H9 (cell line): ENCODE data around the gene TBC1D10B. TPM values are rescaled to one million over a fixed set of nuclear protein-coding genes. Genes with fewer than 3 reads are reported as not detected.

Experiments used
- DNase-seq: peaks from one replicate; pipeline ENCODE4 v3.0.0-alpha.2; 2017
- H2AFZ ChIP-seq: one replicate; pipeline ENCODE4 v1.6.1; 2013; ENCODE audit warnings: mild to moderate bottlenecking, low read length, control low read depth, moderate library complexity
- H2AK5ac ChIP-seq: 2 replicates; pipeline ENCODE4 v1.6.1; 2013; ENCODE audit warnings: low read length, control low read depth, mixed read lengths; ENCODE audit not compliant: insufficient read length
- H2BK120ac ChIP-seq: one replicate; pipeline ENCODE4 v1.6.1; 2013; ENCODE audit warnings: low read depth, mild to moderate bottlenecking, low read length, control low read depth, inconsistent platforms; ENCODE audit not compliant: poor library complexity, severe bottlenecking
- H2BK12ac ChIP-seq: 2 replicates; pipeline ENCODE4 v1.6.1; 2013; ENCODE audit warnings: low read length, control low read depth, mixed read lengths, low read depth; ENCODE audit not compliant: insufficient read length
- H2BK15ac ChIP-seq: 2 replicates; pipeline ENCODE4 v1.6.1; 2013; ENCODE audit warnings: low read depth, low read length, control low read depth
- H2BK20ac ChIP-seq: one replicate; pipeline ENCODE4 v1.6.1; 2013; ENCODE audit warnings: low read depth, mild to moderate bottlenecking, low read length, control low read depth, inconsistent platforms; ENCODE audit not compliant: poor library complexity, severe bottlenecking
- H2BK5ac ChIP-seq: 2 replicates; pipeline ENCODE4 v1.6.1; 2013; ENCODE audit warnings: low read length, control low read depth, mixed read lengths; ENCODE audit not compliant: insufficient read length
- H3K14ac ChIP-seq: 2 replicates; pipeline ENCODE4 v1.6.1; 2013; ENCODE audit warnings: low read length, control low read depth; ENCODE audit not compliant: insufficient read depth
- H3K18ac ChIP-seq: 2 replicates; pipeline ENCODE4 v1.6.1; 2013; ENCODE audit warnings: low read depth, mild to moderate bottlenecking, mixed read lengths, low read length, control low read depth; ENCODE audit not compliant: insufficient read length
- H3K23ac ChIP-seq: 2 replicates; pipeline ENCODE4 v1.6.1; 2013; ENCODE audit warnings: low read length, control low read depth, mixed read lengths, low read depth; ENCODE audit not compliant: insufficient read length
- H3K23me2 ChIP-seq: 2 replicates; pipeline ENCODE4 v1.6.1; 2013; ENCODE audit warnings: low read depth, mild to moderate bottlenecking, mixed read lengths, low read length, control low read depth; ENCODE audit not compliant: insufficient read length, poor library complexity, severe bottlenecking
- H3K27ac ChIP-seq: 2 replicates; pipeline ENCODE4 v1.5.1; 2013; ENCODE audit warnings: low read length, control low read depth, mixed read lengths, low read depth; ENCODE audit not compliant: insufficient read length
- H3K27me3 ChIP-seq: 2 replicates; pipeline ENCODE4 v1.6.1; 2013; ENCODE audit warnings: low read length, control low read depth, inconsistent platforms; ENCODE audit not compliant: insufficient read depth
- H3K4ac ChIP-seq: 2 replicates; pipeline ENCODE4 v1.6.1; 2013; ENCODE audit warnings: low read depth, mild to moderate bottlenecking, control low read depth, inconsistent platforms, low read length, moderate library complexity
- H3K4me1 ChIP-seq: 2 replicates; pipeline ENCODE4 v1.6.1; 2013; ENCODE audit warnings: low read length, control low read depth, inconsistent platforms; ENCODE audit not compliant: insufficient read depth
- H3K4me2 ChIP-seq: 2 replicates; pipeline ENCODE4 v1.6.1; 2013; ENCODE audit warnings: low read length, control low read depth, mixed read lengths; ENCODE audit not compliant: insufficient read length, insufficient read depth
- H3K56ac ChIP-seq: 2 replicates; pipeline ENCODE4 v1.6.1; 2013; ENCODE audit warnings: low read depth, mild to moderate bottlenecking, mixed read lengths, low read length, control low read depth; ENCODE audit not compliant: insufficient read length
- H3K79me1 ChIP-seq: 2 replicates; pipeline ENCODE4 v1.6.1; 2013; ENCODE audit warnings: low read depth, mild to moderate bottlenecking, moderate library complexity, low read length, control low read depth, inconsistent platforms; ENCODE audit not compliant: insufficient read depth, poor library complexity, severe bottlenecking
- H3K79me2 ChIP-seq: 2 replicates; pipeline ENCODE4 v1.6.1; 2013; ENCODE audit warnings: low read length, control low read depth, inconsistent platforms; ENCODE audit not compliant: insufficient read depth
- H3K9ac ChIP-seq: 2 replicates; pipeline ENCODE4 v1.6.1; 2013; ENCODE audit warnings: low read length, control low read depth, mixed read lengths; ENCODE audit not compliant: insufficient read length; ENCODE audit errors: extremely low read depth
- H3K9me3 ChIP-seq: one replicate; pipeline ENCODE4 v1.6.1; 2013; ENCODE audit warnings: low read depth, low read length, inconsistent platforms; ENCODE audit not compliant: control insufficient read depth
- H3T11ph ChIP-seq: one replicate; pipeline ENCODE4 v1.6.1; 2013; ENCODE audit warnings: mild to moderate bottlenecking, low read length, control low read depth, inconsistent platforms
- H4K20me1 ChIP-seq: one replicate; pipeline ENCODE4 v1.6.1; 2013; ENCODE audit not compliant: control insufficient read depth, insufficient read length, insufficient read depth
- H4K5ac ChIP-seq: 2 replicates; pipeline ENCODE4 v1.6.1; 2013; ENCODE audit warnings: low read depth, mild to moderate bottlenecking, mixed read lengths, low read length, control low read depth; ENCODE audit not compliant: insufficient read length
- H4K8ac ChIP-seq: replicated peaks from 2 replicates; pipeline ENCODE4 v1.6.1; 2013; ENCODE audit warnings: low read length, control low read depth, mixed read lengths, low read depth; ENCODE audit not compliant: insufficient read length
- H4K91ac ChIP-seq: 2 replicates; pipeline ENCODE4 v1.6.1; 2013; ENCODE audit warnings: low read depth, mild to moderate bottlenecking, moderate library complexity, mixed read lengths, low read length, control low read depth; ENCODE audit not compliant: insufficient read length
- H3K27ac Mint-ChIP-seq, 3 experiments: 2 replicates in 2 of 3; 3 replicates in 1 of 3; pipeline ENCODE4 v1.8.0; 2020 to 2021; ENCODE audit warnings: mixed read lengths in 3 of 3, mild to moderate bottlenecking in 1 of 3, moderate library complexity in 1 of 3
- H3K27me3 Mint-ChIP-seq: 2 replicates; pipeline ENCODE4 v1.8.0; 2021; ENCODE audit warnings: low read depth, mild to moderate bottlenecking, moderate library complexity, mixed read lengths
- H3K36me3 Mint-ChIP-seq, 3 experiments: 2 replicates in 2 of 3; 3 replicates in 1 of 3; pipeline ENCODE4 v1.8.0; 2020 to 2021; ENCODE audit warnings: low read depth in 3 of 3, mixed read lengths in 3 of 3; ENCODE audit not compliant: insufficient read depth in 1 of 3
- H3K4me1 Mint-ChIP-seq, 2 experiments: 2 replicates each; pipeline ENCODE4 v1.8.0; 2020; ENCODE audit warnings: mixed read lengths in 2 of 2
- H3K4me3 Mint-ChIP-seq, 2 experiments: 2 replicates in 1 of 2; 3 replicates in 1 of 2; pipeline ENCODE4 v1.8.0; 2020 to 2021; ENCODE audit warnings: mild to moderate bottlenecking in 2 of 2, mixed read lengths in 2 of 2, moderate library complexity in 1 of 2
- H3K9me3 Mint-ChIP-seq, 2 experiments: 2 replicates in 1 of 2; 3 replicates in 1 of 2; pipeline ENCODE4 v1.8.0; 2020; ENCODE audit warnings: mild to moderate bottlenecking in 2 of 2, mixed read lengths in 2 of 2, moderate library complexity in 1 of 2
- WGBS: extraction: QIAGEN DNeasy Blood & Tissue Kit; methylation state at CpG from one replicate; pipeline ENCODE4 v1.1.7; 2013; ENCODE audit warnings: missing lambda C conversion rate, low lambda C conversion rate, mixed read lengths; ENCODE audit not compliant: insufficient read length; ENCODE audit errors: extremely low coverage; 5-methylcytosine and 5-hydroxymethylcytosine counted together
- total RNA-seq: library from RNA; stranded (reverse); gene quantifications from 2 replicates; pipeline ENCODE4 v1.2.1, GENCODE V29; 2021
- TF ChIP-seq, protein P1 (sequence below): fragments of 200-600 bp; sonication (generic); conservative IDR thresholded peaks from 3 replicates; pipeline ENCODE4 v1.8.0; 2021; ENCODE audit warnings: antibody characterized with exemption, mild to moderate bottlenecking

Gene TBC1D10B
- total RNA-seq, 1 experiment from 2014 or later: 25.6 TPM

- H3K4me1 ChIP-seq: no peaks in the 10 kb centered on the region; the same call in 1 of the 2 replicates
- H3K23ac ChIP-seq: no peak within 1 kb of the TSS
- H3K18ac ChIP-seq: peak within 1 kb of the TSS; percentile 86
- H3T11ph ChIP-seq: peak within 1 kb of the TSS; percentile 56
- peak within 1 kb of the TSS; percentile 74 for H2BK5ac ChIP-seq
- H3K79me1 ChIP-seq: no peaks in the 10 kb centered on the region
- peaks cover 21% of the 10 kb centered on the region for H3K23me2 ChIP-seq
- H4K8ac ChIP-seq: no peak within 1 kb of the TSS
- Mint-ChIP-seq H3K9me3 (no peaks in the 10 kb centered on the region; a peak in 1 of 5 replicates), H3K4me1 (peaks cover 27 to 45% of the 10 kb centered on the region in 2 experiments), H3K27me3 (no peaks in the 10 kb centered on the region; the same call in 1 of the 2 replicates), H3K4me3 (peak within 1 kb of the TSS; percentile 90 to 91), H3K27ac (peak within 1 kb of the TSS; percentile 93 to 99 (median 97)), H3K36me3 (peaks cover 9 to 33% (median 20%) of the 10 kb centered on the region in 3 experiments; a peak in 6 of 7 replicates)
- peak; percentile 82 for DNase-seq
- no peak within 1 kb of the TSS for H2BK15ac ChIP-seq
- no peak within 1 kb of the TSS for H2BK20ac ChIP-seq
- H3K4me2 ChIP-seq: peak within 1 kb of the TSS; percentile 88
- H3K79me2 ChIP-seq: peaks cover 4% of the 10 kb centered on the region; the same call in 1 of the 2 replicates
- no peaks in the 10 kb centered on the region for H3K27me3 ChIP-seq
- H3K9me3 ChIP-seq: no peaks in the 10 kb centered on the region
- H4K91ac ChIP-seq: no peak within 1 kb of the TSS
- H2AK5ac ChIP-seq: no peak within 1 kb of the TSS
- peak within 1 kb of the TSS; percentile 67 for H3K27ac ChIP-seq
- H3K56ac ChIP-seq: no peak within 1 kb of the TSS
- H2BK12ac ChIP-seq: no peak within 1 kb of the TSS
- WGBS: no CpG with 5 or more reads among the region's 103 CpGs
- H2BK120ac ChIP-seq: no peak within 1 kb of the TSS
- H4K5ac ChIP-seq: no peak within 1 kb of the TSS
- H3K4ac ChIP-seq: peak within 1 kb of the TSS; percentile 18; the same call in 1 of the 2 replicates
- TF ChIP-seq, protein P1, sequence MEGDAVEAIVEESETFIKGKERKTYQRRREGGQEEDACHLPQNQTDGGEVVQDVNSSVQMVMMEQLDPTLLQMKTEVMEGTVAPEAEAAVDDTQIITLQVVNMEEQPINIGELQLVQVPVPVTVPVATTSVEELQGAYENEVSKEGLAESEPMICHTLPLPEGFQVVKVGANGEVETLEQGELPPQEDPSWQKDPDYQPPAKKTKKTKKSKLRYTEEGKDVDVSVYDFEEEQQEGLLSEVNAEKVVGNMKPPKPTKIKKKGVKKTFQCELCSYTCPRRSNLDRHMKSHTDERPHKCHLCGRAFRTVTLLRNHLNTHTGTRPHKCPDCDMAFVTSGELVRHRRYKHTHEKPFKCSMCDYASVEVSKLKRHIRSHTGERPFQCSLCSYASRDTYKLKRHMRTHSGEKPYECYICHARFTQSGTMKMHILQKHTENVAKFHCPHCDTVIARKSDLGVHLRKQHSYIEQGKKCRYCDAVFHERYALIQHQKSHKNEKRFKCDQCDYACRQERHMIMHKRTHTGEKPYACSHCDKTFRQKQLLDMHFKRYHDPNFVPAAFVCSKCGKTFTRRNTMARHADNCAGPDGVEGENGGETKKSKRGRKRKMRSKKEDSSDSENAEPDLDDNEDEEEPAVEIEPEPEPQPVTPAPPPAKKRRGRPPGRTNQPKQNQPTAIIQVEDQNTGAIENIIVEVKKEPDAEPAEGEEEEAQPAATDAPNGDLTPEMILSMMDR: peak; percentile 58
- H3K9ac ChIP-seq: peak within 1 kb of the TSS; percentile 97
- no peaks in the 10 kb centered on the region for H4K20me1 ChIP-seq
- H3K14ac ChIP-seq: peak within 1 kb of the TSS; percentile 99
- H2AFZ ChIP-seq: no peak within 1 kb of the TSS
These were observed 25.1 kb upstream of the TBC1D10B start, which contains the start of gene ZNF48 for GRCh38 chr16:30395155-30395991. Gene ZNF48 (plus strand): TSS chr16:30395420. CDS start chr16:30395795, 375 bp downstream.
